DOHH2 (cell line): ENCODE measurements around the gene GRIK2.

Source experiments
- H3F3A ChIP-seq: fragments of 200-600 bp; sonication (generic), shearing (Covaris generic); 2 replicates; pipeline ENCODE4 v1.6.0; 2016; ENCODE audit warnings: antibody characterized with exemption, mild to moderate bottlenecking; ENCODE audit not compliant: control insufficient read depth, insufficient read depth
- H3K27ac ChIP-seq: fragments of 200-600 bp; sonication (generic); 2 replicates; pipeline ENCODE4 v1.5.1; 2014; ENCODE audit warnings: low read depth, mild to moderate bottlenecking, low read length, moderate library complexity
- H3K27me3 ChIP-seq: fragments of 200-600 bp; sonication (generic); 2 replicates; pipeline ENCODE4 v1.6.1; 2014; ENCODE audit warnings: mild to moderate bottlenecking, low read length, mixed read lengths; ENCODE audit not compliant: control insufficient read depth
- H3K36me3 ChIP-seq: fragments of 200-600 bp; sonication (generic); 2 replicates; pipeline ENCODE4 v1.6.1; 2014; ENCODE audit warnings: mild to moderate bottlenecking, low read length, moderate library complexity, mixed read lengths; ENCODE audit not compliant: control insufficient read depth
- H3K4me1 ChIP-seq: fragments of 200-600 bp; sonication (generic); 2 replicates; pipeline ENCODE4 v1.6.1; 2014; ENCODE audit warnings: mild to moderate bottlenecking, low read length, mixed read lengths; ENCODE audit not compliant: control insufficient read depth
- H3K4me2 ChIP-seq: fragments of 200-600 bp; sonication (generic); 2 replicates; pipeline ENCODE4 v1.6.0; 2014; ENCODE audit warnings: mild to moderate bottlenecking, low read length, moderate library complexity
- H3K4me3 ChIP-seq: fragments of 200-600 bp; sonication (generic); 2 replicates; pipeline ENCODE4 v1.5.1; 2014; ENCODE audit warnings: mild to moderate bottlenecking, low read length, mixed read lengths
- H3K79me2 ChIP-seq: fragments of 200-600 bp; sonication (generic); 2 replicates; pipeline ENCODE4 v1.6.1; 2014; ENCODE audit warnings: mild to moderate bottlenecking, low read length, mixed read lengths; ENCODE audit not compliant: control insufficient read depth
- H3K9me2 ChIP-seq: fragments of 200-600 bp; sonication (generic); replicated peaks from 2 replicates; pipeline ENCODE4 v1.6.1; 2014; ENCODE audit warnings: mild to moderate bottlenecking, low read length, mixed read lengths; ENCODE audit not compliant: control insufficient read depth
- H3K9me3 ChIP-seq: fragments of 200-600 bp; sonication (generic); 2 replicates; pipeline ENCODE4 v1.6.1; 2014; ENCODE audit warnings: antibody characterized with exemption, low read length, mixed read lengths; ENCODE audit not compliant: control insufficient read depth, insufficient read depth
- H4K20me1 ChIP-seq: fragments of 200-600 bp; sonication (generic); 2 replicates; pipeline ENCODE4 v1.6.0; 2014; ENCODE audit warnings: low read depth, mild to moderate bottlenecking, antibody characterized with exemption, low read length, moderate library complexity; ENCODE audit not compliant: control insufficient read depth, insufficient read depth
- EZH2phosphoT487 ChIP-seq: fragments of 200-600 bp; sonication (generic); IDR thresholded peaks from 2 replicates; pipeline ENCODE4 v1.6.1; 2017; ENCODE audit warnings: borderline replicate concordance, mild to moderate bottlenecking, antibody characterized with exemption, low read length, moderate library complexity, mixed read lengths
- TF ChIP-seq, protein P1 (sequence below): fragments of 200-600 bp; sonication (generic); IDR thresholded peaks from one replicate; pipeline ENCODE4 v1.5.1; 2014; ENCODE audit warnings: antibody characterized with exemption, mild to moderate bottlenecking, low read depth, low read length; ENCODE audit not compliant: poor library complexity, severe bottlenecking

The GRIK2 gene

GRCh38 chr6:101655109-101655508 is 261.6 kb downstream of the GRIK2 start:
- Histone ChIP-seq H3K27me3 (no peaks in the 10 kb centered on the region), H4K20me1 (no peaks in the 10 kb centered on the region), H3K79me2 (no peaks in the 10 kb centered on the region), H3K9me3 (no peaks in the 10 kb centered on the region), H3F3A (no peaks in the 10 kb centered on the region), H3K4me1 (no peaks in the 10 kb centered on the region), H3K9me2 (no peaks in the 10 kb centered on the region), H3K36me3 (no peaks in the 10 kb centered on the region), H3K4me3 (no peak overlapping the region), H3K4me2 (no peak overlapping the region), H3K27ac (no peak overlapping the region)
- TF ChIP-seq, protein P1, sequence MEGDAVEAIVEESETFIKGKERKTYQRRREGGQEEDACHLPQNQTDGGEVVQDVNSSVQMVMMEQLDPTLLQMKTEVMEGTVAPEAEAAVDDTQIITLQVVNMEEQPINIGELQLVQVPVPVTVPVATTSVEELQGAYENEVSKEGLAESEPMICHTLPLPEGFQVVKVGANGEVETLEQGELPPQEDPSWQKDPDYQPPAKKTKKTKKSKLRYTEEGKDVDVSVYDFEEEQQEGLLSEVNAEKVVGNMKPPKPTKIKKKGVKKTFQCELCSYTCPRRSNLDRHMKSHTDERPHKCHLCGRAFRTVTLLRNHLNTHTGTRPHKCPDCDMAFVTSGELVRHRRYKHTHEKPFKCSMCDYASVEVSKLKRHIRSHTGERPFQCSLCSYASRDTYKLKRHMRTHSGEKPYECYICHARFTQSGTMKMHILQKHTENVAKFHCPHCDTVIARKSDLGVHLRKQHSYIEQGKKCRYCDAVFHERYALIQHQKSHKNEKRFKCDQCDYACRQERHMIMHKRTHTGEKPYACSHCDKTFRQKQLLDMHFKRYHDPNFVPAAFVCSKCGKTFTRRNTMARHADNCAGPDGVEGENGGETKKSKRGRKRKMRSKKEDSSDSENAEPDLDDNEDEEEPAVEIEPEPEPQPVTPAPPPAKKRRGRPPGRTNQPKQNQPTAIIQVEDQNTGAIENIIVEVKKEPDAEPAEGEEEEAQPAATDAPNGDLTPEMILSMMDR: no peak
- no peak for TF ChIP-seq EZH2phosphoT487

DNA sequence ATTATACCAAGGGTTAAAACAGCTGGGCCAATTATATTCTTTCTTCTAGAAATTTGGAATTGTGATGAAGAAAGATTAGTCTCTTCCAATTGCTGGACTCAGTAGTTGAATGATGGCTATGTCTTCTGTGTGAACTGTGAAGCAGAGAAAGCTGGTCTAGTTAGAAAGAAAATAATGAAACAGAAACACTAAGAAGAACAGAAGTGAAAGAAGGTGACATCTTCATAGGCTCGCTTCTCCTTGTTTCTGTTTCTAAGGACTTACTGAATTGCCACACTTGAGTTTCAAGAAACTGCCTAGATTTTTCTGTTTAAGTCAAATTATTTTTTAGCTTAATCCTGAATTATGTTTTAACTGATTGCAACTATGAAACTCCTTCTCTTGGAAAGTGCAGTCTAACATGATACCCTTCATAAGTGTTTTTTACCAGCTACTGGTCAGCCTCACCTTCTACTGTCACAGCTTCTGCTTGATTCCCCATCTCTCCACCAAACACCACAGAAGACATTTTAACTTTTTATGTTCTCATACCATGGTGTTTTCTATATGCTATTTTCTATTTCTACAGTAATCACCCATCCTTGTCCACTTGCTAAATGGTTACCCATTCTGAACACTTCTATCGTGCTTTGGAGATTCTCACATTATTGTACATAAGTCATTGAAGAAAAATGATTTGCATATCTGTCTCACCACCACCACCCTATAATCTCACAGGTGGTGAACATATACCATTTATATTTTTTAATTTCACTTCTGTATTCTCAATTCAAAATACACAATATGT is 268.8 kb downstream of the GRIK2 start:
- H3K36me3 ChIP-seq: no peaks in the 10 kb centered on the region
- H3K4me3 ChIP-seq: no peak overlapping the region
- H3K79me2 ChIP-seq: no peaks in the 10 kb centered on the region
- no peaks in the 10 kb centered on the region for H4K20me1 ChIP-seq
- no peak overlapping the region for H3K4me2 ChIP-seq
- no peaks in the 10 kb centered on the region for H3K9me3 ChIP-seq
- peaks cover 10% of the 10 kb centered on the region; the same call in 1 of the 2 replicates for H3K4me1 ChIP-seq
- no peak for TF ChIP-seq EZH2phosphoT487
- H3K9me2 ChIP-seq: no peaks in the 10 kb centered on the region
- no peak overlapping the region for H3K27ac ChIP-seq
- H3K27me3 ChIP-seq: no peaks in the 10 kb centered on the region
- no peaks in the 10 kb centered on the region for H3F3A ChIP-seq

DNA sequence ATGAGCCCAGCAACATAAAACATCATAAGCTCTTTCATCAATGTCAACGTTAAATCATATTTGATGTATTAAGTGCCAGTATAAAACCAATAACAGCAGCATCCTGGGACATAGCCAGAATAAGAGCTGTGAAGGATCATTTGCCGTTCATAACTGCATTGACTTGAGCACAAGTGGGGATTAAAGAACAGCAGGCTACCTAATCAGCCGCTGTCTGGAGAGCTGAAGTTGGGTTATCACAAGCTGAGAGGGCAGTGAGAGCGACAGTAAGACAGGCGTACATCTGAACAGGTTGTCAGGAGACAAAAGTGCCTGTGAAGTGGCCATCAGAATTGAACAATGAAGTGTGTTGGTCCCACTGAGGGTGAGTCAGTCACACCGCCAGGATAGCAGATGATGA is 269.6 kb downstream of the GRIK2 start:
- Histone ChIP-seq H3K4me3 (no peak overlapping the region), H3K27ac (no peak overlapping the region), H3K9me3 (no peaks in the 10 kb centered on the region), H4K20me1 (no peaks in the 10 kb centered on the region), H3K36me3 (no peaks in the 10 kb centered on the region), H3K4me2 (no peak overlapping the region), H3K9me2 (no peaks in the 10 kb centered on the region), H3K27me3 (no peaks in the 10 kb centered on the region), H3K79me2 (no peaks in the 10 kb centered on the region), H3F3A (no peaks in the 10 kb centered on the region), H3K4me1 (peaks cover 10% of the 10 kb centered on the region; the same call in 1 of the 2 replicates)
- no peak for TF ChIP-seq EZH2phosphoT487
- TF ChIP-seq, protein P1: no peak

DNA sequence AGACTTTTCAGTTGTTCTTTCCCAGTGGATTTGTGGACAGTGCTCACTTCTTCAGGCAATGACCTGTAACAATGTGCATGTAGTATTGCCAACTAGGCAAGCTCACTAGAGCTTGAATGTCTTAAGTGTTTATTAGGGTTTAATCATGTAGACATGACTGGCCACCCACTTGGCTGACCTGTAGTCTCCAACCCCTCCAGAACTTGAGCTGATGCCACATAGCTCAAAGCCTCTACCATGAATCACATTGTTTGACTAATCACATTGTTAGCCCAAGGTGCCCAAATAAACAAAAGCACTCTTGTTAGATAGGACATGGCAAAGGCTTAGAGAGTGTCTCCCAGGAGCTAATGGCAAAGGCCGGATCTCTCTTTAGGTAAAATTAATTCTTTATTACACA is 272.7 kb downstream of the GRIK2 start:
- H3K4me3 ChIP-seq: no peak overlapping the region
- H3K27me3 ChIP-seq: no peaks in the 10 kb centered on the region
- H3K4me2 ChIP-seq: no peak overlapping the region
- H4K20me1 ChIP-seq: no peaks in the 10 kb centered on the region
- H3K79me2 ChIP-seq: no peaks in the 10 kb centered on the region
- no peaks in the 10 kb centered on the region for H3F3A ChIP-seq
- peaks cover 10% of the 10 kb centered on the region; the same call in 1 of the 2 replicates for H3K4me1 ChIP-seq
- H3K27ac ChIP-seq: no peak overlapping the region
- H3K9me2 ChIP-seq: no peaks in the 10 kb centered on the region
- TF ChIP-seq EZH2phosphoT487: no peak
- TF ChIP-seq, protein P1: no peak
- H3K9me3 ChIP-seq: no peaks in the 10 kb centered on the region
- H3K36me3 ChIP-seq: no peaks in the 10 kb centered on the region
